GM06990 (cell line): ENCODE data around the gene PIP5K1B.
A peak's percentile ranks its signal among the peaks of the same experiment; 100 is the strongest.

Experiments used
- DNase-seq: peaks from one replicate; pipeline ENCODE4 v3.0.0-alpha.2; 2011; ENCODE audit not compliant: insufficient read length; ENCODE audit errors: extremely low read depth
- H3K27me3 ChIP-seq: replicated peaks from 2 replicates; pipeline ENCODE4 v1.6.0; 2011; ENCODE audit warnings: low read length; ENCODE audit not compliant: control insufficient read depth, insufficient read depth
- H3K36me3 ChIP-seq: 2 replicates; pipeline ENCODE4 v1.5.1; 2011; ENCODE audit warnings: low read length; ENCODE audit not compliant: control insufficient read depth, insufficient read depth
- H3K4me3 ChIP-seq: replicated peaks from 2 replicates; pipeline ENCODE4 v1.5.1; 2011; ENCODE audit warnings: low read depth, mild to moderate bottlenecking, control low read depth, low read length
- CTCF ChIP-seq: IDR thresholded peaks from 2 replicates; pipeline ENCODE4 v1.5.1; 2011; ENCODE audit warnings: low read length, control low read depth, mild to moderate bottlenecking, inconsistent platforms; ENCODE audit not compliant: insufficient read depth, poor library complexity, severe bottlenecking

Gene PIP5K1B

GRCh38 chr9:68755051-68755450 lies 50.0 kb downstream of the PIP5K1B start:
- Histone ChIP-seq H3K36me3 (no peaks in the 10 kb centered on the region), H3K27me3 (no peaks in the 10 kb centered on the region), H3K4me3 (no peak overlapping the region)
- no peak for TF ChIP-seq CTCF
- DNase-seq, result no peak

GRCh38 chr9:68755752-68756151 lies 50.7 kb downstream of the PIP5K1B start:
- H3K36me3 ChIP-seq, result no peaks in the 10 kb centered on the region
- no peaks in the 10 kb centered on the region for H3K27me3 ChIP-seq
- DNase-seq, result no peak
- no peak overlapping the region for H3K4me3 ChIP-seq
- no peak for TF ChIP-seq CTCF

- Histone ChIP-seq H3K36me3 (no peaks in the 10 kb centered on the region), H3K27me3 (no peaks in the 10 kb centered on the region), H3K4me3 (no peak overlapping the region)
- no peak for TF ChIP-seq CTCF
- no peak for DNase-seq
Observed at GRCh38 chr9:68759981-68760673, 55.1 kb downstream of the PIP5K1B start.

GRCh38 chr9:68760674-68761333 lies 55.8 kb downstream of the PIP5K1B start:
- no peak for TF ChIP-seq CTCF
- H3K36me3 ChIP-seq, result no peaks in the 10 kb centered on the region
- H3K27me3 ChIP-seq, result no peaks in the 10 kb centered on the region
- no peak for DNase-seq
- no peak overlapping the region for H3K4me3 ChIP-seq

GRCh38 chr9:68762570-68762969 lies 57.5 kb downstream of the PIP5K1B start:
- Histone ChIP-seq H3K36me3 (no peaks in the 10 kb centered on the region), H3K27me3 (no peaks in the 10 kb centered on the region), H3K4me3 (no peak overlapping the region)
- DNase-seq, result no peak
- no peak for TF ChIP-seq CTCF

- Histone ChIP-seq H3K36me3 (no peaks in the 10 kb centered on the region), H3K27me3 (no peaks in the 10 kb centered on the region), H3K4me3 (no peak overlapping the region)
- TF ChIP-seq CTCF, result no peak
- peak; percentile 11 for DNase-seq
Observed at GRCh38 chr9:68763104-68763503, 58.1 kb downstream of the PIP5K1B start.
